C1 segment of cervical spinal cord (tissue), 14 donors: ENCODE measurements around the gene VAV2.
A peak's percentile ranks its signal among the peaks of the same experiment; 100 is the strongest.
"Not testable (repeated sequence)": the region's sequence is repeated elsewhere in the genome, so short reads cannot be mapped to it uniquely, and the experiment has no call there.

Experiments
- DNase-seq, 14 donors: peaks; one replicate each; lab custom pipeline; 2025; lab: John Stamatoyannopoulos, UW

VAV2 gene

DNA sequence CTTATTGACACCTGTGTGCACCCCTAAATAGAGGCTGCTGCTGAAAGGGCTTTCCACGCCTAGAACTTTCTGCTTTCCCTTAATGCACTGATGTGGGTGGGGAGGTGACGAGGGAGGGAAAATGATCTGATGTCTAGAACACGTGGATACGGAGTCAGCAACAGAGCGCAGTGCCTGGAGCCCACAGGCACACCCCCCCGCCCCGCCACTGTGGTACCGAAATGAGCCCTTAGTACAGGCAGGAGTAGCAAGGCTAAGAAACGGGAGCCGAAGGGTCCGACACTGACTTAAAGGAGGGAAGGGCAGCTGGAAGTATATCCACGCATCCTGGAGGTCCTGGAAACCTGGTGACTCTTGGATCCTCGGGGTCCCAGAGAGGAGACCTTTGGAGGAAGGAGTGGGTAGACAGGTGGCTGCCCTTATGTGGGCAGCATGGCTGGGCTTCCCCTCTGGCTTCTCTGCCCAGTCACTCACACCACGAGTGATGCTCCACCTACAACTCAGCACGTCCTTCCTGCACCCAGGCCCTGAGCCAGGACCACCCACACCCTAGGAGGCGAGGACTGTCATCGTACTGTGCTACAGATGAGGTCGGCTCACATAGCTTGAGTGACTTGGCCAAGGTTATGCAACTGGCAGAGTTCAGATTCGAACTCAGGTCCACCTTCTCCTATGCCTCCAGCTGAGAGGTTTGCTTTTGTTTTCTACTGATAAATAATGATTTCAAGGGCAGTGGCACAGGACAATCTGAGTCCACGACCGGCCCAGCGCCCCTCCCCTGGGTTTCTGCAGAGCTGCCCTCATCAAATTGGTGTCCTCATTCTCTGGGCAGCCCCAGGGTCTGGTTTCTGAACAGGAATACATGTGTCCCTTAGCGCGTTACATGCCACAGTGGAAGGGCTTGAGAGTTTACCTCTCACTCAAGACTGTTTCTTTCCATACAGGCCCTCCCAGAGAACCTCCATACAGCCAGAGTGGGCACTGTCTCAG lies 4.7 kb upstream of the VAV2 start:
- DNase-seq = no peak

DNA sequence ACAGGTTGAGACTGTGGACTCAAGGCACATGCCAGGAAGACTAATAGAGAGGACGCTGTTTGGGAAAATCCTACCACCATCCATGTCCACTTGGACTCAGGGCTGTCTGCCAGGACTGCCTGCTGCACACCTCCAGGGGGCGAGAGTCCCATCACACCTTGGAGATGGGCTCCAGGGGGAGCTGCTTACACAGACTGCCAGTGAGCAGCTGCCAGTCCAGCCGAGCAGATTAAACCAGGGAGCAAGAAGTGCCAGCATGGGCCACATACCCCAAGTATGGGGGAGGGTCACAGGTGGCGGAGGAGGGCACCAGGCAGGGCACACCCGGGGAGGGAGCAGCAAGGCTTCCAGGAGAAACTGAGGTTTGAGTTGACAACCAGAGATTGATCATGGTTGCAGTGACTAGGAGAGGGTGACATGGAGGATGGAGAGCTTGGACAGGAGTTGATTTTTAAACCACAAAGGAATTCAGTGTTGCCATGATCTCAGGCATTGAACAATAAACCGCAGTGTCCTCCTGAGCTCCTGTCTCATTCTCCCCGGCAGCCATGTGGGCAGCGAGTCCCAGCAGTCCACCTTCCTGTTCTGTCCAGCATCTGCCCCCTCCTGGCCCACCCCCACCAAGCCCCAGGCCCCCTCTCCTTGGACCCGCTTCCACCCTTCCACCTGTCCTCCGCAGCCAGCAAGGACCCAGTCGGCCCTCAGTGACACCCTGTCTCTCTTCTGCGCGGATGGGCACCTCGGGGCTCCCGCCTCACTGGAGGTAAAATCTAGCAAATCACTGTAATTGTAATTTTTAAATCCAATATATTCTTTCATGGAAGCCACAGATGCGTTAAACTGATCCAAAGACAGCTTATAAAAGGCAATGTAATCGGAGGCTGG lies 3.1 kb upstream of the VAV2 start:
- no peak for DNase-seq

DNA sequence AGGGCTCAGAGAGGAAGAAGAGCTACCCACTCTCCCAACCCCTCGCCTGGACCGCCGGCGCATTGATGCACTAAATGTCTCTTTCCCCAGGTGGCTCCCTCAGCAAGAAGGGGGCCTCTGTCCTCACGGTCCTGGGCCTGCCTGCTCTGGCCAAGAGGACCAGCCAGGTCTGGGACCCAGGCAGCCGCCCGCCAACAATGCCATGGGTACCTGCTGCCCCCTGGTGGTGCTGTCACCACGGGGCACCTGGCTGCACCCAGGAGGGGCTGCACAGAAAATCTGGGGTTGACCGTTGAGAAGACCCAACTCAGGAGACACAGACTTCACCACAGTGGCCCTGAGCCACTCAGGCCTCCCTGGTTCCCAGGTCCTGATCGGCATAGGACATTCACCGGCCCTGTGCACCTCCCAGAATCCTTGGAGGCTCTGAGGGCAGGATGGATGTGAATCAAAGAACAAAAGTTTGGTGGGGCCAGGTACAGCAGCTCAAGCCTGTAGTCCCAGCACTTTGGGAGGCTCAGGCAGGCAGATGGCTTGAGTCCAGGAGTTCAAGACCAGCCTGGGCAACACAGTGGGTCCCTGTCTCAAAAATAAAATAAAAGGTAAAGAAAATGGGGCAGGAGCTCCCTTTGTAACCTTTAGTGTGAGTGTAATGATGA lies 2.4 kb upstream of the VAV2 start:
- peak in 10 of 14 donors; percentile 11 to 83 (median 59) for DNase-seq

DNA sequence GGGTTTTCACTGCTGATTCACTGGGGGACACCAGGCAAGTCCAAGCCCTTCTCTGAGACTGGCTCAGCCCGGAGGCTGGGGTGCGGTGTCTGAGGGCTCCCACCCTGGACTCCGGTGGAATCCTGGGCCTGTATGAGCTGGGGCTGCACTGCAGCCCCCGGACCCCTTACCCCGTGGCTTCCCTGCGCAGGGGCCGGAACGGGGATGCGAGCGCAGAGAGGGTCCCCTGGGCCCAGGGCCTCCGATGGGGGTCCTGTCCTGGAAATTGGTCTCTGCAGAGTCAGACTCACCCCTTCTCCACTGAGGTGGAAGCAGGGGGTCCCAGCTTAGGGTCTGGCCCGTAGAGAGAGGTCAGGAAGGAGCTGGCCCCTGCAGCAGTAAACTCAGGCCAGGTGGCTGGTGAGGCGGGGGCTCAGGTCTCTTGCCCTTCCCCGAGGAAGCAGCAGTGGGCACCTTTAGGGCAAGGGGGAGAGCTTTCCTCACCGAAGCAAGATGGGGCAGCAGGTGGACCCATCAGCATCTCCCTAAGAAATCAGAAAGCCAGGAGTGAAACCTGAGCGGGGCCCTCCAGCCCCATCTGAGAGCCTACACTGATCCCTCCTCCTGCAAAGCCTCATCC lies 1.6 kb upstream of the VAV2 start:
- no peak for DNase-seq

DNA sequence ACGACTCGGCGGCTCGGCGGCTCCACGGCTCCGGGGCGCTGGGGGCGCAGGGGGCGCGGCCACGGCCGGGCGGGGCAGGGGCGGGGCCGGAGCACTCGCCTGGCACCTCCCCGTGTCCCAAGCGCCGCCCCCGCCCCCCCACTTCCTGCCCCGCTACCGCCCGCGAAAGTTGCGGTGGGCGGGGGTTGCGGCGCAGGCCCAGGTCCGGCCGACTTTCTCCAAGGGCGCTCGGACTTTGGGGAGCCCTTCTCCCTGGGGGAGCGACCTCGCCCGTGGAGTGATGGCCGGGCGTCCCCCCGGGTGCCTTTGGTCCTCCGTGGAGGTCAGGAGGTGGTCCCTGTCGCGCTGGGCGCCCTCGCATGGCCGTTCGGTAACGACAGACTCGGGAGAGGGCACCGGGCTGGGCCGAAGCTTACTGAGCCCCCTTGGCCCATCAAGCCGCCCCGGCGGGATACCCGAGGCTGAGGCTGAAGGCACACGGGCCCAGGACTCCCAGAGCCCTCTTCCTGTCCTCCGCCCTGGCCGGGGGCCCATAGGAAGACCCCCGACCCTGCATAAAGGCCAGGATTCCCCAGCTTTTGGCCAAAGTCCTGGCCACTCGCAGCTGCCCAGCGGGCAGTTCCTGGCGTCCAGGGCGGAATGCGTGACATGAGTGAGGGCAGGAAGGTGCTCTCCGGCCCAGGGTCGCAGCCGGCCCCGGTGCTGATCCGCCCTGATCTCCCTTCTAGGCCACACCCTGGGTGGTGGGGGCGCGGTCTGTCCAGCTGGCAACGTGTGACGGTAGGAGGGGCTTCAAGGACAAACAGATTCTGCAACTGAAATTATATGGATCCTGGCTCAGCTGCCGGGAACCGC lies 883 bp upstream of the VAV2 start:
- peak in 10 of 14 donors; percentile 10 to 73 (median 47) for DNase-seq

DNA sequence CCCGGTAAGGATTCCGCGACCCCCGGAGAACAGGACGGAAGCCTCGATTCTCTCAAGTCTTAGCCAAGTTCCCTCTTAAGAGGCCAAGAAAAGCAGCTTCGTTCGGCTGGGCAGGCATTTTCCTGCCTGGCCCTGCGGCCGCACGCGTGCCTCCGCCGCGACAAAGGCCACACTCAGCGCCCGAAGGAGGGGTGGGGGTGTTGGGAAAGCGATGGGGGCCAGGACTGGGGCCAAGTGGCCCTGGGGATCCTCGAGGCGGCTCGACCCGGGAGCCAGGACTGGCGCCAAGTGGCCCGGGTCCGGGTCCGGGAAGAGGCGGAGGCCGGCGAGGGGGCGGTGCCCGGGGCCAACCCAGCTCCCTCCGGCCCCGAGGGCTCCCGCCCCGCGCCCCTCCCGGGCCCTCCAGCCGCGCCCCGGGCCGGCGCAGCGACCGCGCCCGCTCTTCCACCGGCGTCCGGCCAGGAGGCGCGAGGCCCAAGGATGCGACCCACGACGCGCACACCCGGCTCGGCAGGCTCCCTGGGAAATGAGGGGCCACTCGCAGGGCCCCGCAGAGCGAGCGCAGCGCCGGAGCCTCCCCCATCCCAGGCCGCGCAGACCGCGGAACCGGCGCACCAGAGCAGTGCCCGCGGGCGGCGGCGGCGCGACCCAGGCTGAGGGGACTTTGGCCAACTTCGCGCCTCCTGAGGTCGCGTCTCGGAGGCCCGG lies 756 bp downstream of the VAV2 start:
- DNase-seq = peak in 1 of 14 donors; percentile 5

DNA sequence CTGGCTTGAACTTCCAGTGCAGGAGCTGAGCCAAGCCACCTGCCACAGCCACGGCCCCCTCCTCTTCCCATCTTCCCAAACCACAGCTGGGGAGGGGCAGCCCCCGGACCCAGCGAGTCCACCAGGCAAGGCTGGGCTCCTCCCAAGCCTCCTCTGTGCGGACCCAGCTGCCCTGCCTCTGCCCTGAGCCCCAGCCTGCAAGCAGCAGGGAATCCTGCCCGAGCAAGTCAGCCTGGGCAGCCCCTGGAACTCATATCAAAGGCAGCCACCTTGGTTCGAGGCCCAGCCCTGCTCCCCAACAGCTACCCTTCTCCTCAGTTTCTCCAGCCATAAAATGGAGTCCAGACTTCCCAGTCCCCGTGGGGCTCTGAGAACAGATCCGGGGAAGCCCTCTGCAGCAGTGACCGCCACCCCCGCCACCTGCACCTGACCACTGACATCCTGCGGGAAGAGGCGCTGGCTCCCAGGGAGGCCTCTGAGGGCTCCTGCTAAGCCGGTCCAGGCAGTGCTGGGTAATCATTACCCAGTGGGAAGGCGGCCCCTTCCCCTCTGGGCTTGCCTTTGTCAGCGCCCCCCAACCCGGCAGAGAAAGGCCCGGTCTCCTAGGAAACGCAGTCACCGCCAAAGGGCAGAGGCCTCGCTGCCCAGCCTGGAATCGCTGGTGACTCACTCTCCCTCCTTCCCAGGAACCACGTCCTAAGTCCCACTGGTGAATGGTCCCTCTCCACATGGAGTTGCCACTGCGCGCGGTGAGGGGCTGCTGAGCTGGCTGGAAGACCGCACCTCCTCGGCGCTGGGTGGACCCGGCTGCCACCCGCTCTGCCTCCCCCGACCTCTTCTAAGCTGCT lies 1.5 kb downstream of the VAV2 start:
- DNase-seq = peak in 3 of 14 donors; percentile 25 to 70 (median 32)

DNA sequence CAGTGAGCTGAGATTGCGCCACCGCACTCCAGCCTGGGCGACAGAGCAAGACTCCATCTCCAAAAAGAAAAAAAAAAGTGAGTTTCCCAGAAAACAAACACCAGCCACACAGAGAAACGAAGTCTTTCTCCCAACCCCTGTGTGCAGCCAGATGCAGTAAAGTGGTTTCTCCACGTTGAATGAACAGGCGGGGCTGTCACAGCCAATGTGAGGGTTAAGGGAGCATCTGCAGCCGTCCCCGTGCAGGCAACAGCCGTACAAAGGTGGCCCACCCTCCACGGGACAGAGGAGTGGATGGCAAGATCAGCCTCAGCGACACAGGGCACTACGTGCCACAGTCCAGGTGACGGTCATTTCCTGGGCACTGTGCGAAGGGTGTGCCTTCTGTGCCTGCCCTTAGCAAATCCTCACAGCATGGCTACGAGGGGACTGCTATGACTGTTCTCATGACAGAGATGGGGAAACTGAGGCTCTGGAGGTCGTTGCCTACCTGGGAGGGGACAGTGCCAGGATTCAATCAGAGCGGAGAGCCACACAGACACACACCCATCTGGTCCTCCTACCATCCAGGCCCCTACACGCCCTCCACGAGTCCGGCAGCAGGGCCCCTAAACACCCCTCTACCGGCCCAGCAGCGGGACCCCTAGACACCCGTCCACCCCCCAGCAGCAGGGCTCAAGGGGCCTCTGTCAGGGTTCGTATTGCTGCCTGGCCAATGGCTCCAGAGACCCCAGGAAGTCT lies 2.3 kb downstream of the VAV2 start:
- no peak for DNase-seq

DNA sequence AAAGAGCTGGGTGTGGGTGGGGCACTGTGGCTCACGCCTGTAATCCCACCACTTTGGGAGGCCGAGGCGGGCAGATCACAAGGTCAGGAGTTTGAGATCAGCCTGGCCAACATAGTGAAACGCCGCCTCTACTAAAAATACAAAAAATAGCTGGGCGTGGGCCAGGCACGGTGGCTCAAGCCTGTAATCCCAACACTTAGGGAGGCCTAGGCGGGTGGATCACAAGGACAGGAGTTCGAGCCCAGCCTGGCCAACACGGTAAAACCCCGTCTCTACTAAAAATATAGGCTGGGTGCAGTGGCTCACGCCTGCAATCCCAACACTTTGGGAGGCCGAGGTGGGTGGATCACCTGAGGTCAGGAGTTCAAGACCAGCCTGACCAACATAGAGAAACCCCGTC lies 3.4 kb downstream of the VAV2 start:
- DNase-seq = not testable (repeated sequence)

DNA sequence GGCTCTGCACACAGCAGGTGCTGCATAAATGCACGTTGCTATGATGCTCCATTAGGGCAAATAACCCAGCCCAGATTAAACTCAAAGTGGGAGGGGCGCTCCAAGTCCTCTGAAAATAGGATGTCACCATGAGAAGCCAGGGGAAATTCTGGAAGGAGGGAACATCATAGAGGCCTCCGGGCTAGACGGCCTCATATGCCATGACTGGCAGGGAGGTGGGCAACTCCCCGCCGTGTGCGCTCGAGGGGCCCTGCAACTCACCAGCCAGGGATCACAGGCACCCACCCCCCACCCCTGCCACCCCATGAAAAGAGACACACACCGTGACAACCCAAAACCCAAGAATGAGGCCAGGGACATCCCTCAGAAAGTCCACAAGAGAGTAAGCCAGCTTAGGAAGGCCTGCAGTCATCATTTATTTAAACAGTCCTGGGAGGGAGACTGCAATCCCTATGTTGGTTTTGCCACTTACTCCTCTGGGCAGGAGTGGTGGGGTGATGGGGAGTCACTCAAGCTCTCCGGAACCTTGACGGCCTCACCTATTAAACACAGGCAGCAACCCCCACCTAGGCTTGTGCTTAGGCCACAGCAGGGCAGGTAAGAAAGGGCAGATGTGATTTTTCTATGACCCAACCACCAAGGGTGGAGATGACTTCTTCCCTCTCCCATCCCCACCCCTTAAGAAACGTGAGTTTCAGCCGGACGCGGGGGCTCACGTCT lies 4.0 kb downstream of the VAV2 start:
- no peak for DNase-seq

DNA sequence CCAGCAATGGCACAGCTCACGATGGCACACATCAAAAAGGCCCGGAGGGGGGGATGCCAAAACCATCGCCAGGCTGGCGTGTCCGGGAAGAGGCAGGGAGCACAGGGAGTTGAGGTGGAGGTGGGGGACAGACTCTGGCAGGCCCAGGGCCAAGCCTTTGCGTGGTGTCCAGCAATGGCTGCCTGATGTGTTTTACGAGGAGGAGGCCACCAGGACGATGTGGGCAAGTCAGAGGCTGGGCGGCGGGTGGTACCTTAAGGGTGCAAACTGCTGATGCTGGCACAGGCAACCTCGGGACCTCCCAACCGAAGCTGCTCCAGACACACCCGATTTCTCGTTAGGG lies 4.7 kb downstream of the VAV2 start:
- no peak for DNase-seq

DNA sequence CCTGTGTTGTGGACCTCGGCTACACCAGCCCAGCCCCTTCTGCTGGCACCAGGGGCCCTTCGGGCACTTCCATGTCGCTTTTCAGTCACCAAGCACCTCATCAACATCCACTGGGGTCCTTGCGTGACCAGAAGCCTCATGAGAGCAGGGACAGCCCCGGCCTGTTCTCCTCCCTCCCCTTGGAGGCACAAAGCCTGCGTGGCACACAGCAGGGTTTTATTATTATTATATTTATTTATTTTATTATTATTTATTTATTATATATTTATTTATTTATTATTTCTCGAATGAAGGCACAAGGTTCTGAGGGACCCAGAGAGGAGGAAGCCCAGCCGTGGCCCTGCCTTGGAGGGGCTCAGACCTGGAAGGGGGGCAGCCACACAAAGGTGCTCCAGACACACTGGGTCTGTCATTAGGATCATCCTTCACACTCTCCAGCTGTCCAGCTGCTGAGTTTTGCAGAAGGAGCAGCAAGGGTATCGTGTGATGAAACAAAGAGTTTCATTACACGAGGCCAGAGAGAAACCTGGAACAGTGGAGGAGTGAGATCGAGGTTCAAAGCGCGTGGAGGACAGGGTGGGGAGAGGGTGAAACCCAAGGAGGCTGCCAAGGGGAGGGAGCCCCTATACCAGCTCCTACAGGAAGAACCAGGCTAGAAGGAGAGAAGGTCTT lies 5.2 kb downstream of the VAV2 start:
- DNase-seq = no peak

DNA sequence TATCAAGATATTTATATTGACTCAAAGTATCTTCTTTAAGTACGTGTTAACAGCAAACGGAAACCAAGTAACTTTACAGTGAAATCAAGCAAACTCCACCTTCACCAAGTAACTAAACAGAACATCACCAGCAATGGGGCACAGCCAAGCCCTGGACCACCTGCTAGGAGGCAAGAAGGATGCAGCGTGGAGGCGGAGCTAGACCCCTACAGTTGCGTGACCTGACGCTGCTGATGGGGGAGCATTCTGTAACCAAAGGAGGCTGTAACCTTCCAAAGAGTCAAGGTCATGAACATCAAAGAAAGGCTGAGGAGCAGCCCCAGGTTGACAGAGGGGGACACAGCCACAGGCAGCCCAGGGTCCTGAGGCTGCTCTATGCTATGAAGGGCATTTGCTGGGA lies 6.1 kb downstream of the VAV2 start:
- no peak for DNase-seq

DNA sequence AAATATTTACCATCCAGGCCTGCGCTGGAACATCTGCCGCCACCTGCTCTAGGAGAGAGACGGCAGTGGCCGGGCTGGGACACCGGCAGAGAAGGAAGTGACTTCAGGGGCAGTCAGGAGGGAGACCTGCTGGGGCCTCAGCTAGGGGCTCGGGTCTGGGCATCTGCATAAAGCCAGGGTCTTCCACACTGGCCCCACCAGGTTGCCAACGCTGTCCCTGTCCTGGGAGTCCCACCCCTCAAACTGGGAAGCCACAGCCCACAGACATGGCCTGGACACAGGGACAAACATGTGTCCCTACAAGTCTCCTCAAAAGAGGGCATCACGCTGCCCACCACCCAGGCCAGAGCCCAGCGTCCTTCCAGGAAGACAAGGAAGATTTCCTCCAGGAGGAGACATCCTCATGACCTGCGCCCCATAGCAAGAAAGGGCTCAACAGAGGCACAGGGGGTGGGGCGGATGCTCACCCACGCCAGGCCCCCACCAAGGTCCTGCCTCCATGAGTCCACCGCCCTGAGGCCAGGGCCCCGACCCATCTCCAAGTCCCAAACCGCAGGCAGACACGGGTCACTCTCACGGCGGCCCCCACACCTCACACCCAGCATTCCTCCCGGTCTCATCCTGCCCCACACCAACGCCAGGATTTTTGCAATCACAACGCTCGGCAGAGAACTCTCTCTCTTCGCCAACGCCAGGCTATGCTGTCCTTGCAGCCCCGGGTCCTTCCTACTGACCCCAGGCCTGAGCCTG lies 9.0 kb downstream of the VAV2 start:
- DNase-seq = no peak

DNA sequence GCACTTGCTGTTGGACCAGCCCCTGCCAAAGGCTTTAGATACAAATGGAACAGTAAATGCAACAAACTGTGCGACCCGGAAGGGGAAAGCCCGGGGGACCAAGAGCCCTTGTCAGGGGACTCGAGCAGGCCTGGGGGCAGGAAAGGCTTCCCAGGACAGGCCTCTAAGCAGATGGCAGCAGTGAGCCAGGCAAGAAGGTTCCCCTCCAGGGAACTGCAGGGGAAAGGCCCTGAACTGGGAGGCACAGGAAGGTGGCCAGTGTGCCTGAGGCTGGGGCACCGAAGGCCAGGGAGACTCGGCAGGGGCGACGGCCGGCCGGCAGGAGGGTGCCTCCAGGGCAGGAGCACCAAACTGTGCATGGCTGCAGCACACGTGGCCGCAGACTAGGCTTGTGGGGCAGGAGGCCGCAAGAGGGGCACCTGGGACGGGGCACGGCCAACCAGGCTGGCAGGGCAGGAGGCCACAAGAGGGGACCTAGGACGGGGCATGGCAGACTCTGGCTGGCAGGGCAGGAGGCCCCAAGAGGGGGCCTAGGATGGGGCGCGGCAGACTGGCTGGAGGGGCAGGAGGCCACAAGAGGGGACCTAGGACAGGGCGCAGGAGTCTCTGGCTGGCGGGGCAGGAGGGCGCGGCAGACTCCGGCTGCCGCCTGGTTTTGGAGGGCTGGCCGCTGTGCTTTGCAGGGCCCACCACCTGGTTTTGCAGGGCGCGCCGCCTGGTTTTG lies 10.0 kb downstream of the VAV2 start:
- DNase-seq = no peak

DNA sequence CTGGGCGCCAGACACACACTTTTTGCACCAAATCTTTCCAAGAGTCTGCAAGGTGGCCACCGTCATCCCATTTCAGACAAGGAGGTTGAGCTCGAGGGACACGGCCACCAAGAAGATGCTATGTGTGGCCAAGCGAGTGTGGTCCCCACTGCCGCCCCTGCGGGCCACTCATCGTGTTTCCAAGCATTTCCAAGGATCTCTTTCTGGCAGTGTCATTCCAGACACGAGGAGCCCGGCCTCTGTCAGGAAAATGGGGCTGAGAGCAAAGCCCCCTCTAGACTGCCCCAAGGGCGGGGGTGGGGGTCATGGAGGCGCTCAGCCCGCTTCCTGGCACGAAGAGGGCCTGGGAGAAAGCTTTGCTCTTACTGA lies 10.6 kb downstream of the VAV2 start:
- no peak for DNase-seq
